GM21390 (cell line): Measurements from ENCODE around the gene GFY.
"Not testable (repeated sequence)": the region's sequence is repeated elsewhere in the genome, so short reads cannot be mapped to it uniquely, and the experiment has no call there.

Experiments
- ATAC-seq: cut with Tn5 transposase; IDR thresholded peaks from one replicate; pipeline ENCODE4 v1.9.1; 2021; ENCODE audit not compliant: unreplicated experiment

Gene GFY

DNA sequence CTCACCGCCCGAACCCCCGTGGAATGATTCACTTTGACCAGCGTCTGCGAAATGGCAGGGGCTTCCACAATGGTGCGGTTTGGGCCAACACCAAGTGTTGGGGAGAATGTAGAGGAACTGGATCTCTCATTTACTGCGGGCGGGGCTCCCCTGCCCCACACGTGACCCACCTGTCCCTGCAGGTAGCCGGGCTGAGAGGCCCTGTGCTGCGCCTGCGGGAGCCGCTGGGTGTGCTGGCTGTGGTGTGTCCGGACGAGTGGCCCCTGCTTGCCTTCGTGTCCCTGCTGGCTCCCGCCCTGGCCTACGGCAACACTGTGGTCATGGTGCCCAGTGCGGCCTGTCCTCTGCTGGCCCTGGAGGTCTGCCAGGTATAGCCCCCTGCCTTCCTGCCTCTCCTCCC, 43.0 kb downstream of the GFY start:
- no peak for ATAC-seq

DNA sequence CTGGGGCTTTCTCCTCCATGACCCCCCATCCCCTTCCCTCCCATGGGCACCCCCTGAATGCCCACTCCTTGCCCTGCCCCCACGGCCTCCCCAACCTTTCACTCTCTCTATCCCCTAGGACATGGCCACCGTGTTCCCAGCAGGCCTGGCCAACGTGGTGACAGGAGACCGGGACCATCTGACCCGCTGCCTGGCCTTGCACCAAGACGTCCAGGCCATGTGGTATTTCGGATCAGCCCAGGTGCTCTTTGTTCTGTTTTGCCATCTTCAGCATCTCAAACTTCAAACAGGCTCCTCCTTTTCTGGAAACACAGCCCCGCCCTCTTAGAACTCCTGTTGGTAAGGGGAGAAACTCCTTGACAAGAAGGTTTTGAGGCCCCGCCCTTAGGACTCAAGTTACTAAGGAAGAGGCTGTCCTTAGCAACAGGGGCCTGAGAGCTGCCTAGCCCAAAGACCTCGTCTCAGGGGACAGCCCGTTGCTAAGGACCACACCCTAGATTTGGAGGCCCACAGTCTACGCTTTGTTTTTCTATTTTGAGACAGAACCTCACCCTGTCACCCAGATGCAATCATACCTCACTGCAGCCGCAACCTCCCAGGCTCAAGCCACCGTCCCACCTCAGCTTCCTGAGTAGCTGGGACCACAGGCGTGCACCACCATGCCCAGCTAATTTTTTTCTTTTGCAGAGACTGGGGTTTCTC, 43.7 kb downstream of the GFY start:
- no peak for ATAC-seq

DNA sequence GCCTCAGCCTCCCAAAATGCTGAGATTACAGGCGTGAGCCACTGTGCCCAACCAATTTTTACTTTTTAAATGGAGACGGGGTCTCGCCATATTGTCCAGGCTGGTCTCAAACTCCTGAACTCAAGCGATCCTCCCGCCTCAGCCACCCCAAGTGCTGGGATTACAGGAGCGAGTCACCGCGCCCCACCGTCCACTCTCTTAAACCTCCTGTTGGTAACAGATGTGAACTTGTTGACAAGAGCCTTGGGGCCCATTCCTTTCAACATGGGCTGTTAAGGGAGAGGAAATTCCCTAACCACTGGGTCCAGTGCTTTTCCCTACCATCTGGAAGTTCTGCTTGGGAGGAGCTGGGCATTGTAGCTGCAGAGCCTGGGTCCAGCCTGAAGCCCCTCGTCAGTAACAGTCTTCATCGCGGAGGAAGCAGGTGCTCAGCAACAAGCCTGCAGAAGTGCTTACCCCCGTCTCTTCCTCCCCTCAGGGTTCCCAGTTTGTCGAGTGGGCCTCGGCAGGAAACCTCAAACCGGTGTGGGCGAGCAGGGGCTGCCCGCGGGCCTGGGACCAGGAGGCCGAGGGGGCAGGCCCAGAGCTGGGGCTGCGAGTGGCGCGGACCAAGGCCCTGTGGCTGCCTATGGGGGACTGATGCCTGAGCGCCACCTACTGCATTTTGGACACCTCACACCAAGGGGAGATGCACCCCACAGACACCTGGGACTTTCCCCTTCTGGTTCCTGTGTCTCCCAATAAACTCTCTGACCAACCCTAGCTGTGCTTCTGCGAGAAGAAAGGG, 44.8 kb downstream of the GFY start:
- peak; percentile 50 for ATAC-seq

DNA sequence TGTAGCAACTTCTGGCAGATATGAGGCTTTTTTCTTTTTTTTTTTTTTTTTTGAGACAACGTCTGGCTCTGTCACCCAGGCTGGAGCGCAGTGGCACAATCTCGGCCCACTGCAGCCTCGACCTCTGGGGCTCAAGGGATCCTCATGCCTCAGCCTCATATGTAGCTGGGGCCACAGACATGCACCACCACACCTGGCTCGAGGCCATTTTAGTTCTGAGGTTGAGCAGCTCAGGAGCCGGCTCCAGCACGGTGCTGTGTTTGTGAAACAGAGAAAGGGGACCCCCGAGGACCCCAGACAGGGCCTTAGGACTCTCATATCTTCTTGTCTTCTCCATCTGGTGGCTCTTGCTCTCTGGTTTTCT, 45.4 kb downstream of the GFY start:
- ATAC-seq, result no peak

DNA sequence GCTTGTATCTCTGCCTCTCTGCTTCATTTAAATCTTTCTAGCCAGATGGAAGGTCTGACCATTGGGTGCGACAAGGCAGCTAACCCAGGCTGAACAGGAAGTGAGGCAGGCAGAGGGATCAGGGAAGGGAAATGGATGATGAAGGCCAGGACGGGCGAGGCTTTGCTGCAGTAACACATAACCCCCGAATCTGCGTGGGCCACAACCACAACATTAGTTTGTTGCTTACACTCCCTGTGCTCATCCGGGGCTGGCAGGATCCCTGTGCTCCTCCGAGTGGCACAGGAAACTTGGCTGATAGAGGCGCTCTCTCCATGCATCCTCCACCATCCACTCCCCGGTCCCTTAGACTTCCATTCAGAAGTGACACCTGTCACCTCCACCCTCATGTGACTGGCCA, 47.7 kb downstream of the GFY start:
- no peak for ATAC-seq

DNA sequence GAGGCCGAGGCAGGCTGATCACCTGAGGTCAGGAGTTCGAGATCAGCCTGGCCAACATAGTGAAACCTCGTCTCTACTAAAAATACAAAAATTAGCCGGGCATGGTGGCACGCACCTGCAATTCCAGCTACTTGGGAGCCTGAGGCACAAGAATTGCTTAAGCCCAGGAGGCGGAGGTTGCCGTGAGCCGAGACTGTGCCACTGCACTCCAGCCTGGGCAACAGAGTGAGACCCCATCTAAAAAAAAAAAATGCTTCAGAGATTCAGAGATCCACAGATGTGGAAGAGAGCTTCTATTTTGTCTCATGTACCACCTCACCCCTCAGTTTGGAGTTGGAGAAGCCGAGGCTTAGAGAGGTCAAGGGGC, 48.3 kb downstream of the GFY start:
- not testable (repeated sequence) for ATAC-seq

DNA sequence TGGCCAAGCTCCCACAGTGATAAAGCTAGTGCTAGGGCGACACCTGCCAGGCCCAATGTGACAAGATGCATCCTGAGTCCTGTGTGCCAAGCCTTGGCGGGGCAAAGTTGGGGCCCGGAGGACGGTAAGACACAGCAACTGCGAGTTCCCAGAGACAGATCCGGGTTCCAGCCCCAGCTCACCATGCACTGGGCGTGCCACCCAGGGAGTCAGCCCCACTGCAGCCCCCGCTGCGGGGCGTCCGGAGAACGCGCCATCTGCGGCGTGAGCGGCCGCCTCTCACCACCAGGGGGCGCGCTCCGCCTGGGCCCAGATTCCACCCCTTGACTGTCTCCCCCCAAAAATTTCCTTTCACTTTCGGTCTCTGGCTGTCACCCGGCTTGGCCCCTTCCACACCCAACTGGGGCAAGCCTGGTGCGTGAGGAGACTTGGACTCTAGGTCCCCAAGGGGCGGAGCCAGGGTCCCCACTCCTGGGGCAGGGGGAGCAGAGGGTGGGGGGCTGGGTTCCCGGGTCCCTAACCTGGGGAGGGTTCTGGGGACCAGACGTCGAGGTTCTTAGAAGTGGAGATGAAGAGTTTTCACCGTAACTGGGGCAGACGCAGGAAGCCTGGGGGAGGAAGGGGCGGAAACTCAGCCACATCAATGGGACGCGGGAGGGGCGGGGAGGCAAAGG, 48.8 kb downstream of the GFY start, which contains the start of gene FLT3LG:
Gene FLT3LG, plus strand, starts transcription at position 348 of the 674 bp plus-strand sequence. CDS start 425 bp downstream, outside the sequence.
- ATAC-seq, result peak; percentile 49

DNA sequence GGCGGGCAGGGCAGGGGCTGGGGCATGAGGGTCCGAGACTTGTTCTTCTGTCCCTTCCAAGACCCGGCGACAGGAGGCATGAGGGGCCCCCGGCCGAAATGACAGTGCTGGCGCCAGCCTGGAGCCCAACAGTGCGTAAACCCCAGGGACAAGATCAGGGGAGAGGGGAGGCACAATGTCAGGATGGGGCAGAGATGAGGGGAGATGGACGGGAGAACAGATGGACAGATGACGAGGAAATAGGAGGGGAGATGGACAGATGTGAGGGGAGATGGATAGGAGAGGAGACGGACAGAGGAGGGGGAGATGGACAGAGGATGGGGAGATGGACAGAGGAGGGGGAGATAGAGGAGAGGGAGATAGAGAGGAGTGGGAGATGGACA, 49.3 kb downstream of the GFY start:
- no peak for ATAC-seq

DNA sequence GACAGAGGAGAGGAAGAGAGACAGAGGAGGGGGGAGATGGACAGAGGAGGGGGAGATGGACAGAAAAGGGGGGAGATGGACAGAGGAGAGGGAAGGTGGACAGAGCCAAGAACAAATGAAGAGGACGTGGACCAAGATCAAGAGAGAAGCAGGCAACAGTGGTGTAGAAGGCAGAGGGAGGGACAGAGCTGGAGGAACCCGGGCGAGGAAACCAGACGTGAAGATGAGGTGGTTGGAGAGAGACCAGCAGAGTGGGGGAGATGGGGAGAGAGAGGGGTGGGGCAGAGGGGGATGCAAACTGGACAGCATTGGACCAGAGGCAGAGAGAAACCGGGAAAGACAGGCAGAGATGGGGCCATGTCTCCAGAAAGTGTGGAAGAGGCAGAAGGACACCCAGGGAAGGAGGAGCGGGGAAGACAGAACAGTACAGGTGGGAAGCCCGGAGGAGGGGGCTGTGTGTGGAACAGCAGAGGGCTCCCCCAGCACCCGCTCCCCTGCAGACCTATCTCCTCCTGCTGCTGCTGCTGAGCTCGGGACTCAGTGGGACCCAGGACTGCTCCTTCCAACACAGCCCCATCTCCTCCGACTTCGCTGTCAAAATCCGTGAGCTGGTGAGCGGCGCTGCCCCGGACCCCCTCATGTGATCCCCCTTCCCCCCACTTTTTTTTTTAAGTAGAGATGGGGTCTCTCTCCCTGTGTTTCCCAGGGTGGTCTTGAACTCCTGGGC, 50.2 kb downstream of the GFY start:
- ATAC-seq, result no peak

DNA sequence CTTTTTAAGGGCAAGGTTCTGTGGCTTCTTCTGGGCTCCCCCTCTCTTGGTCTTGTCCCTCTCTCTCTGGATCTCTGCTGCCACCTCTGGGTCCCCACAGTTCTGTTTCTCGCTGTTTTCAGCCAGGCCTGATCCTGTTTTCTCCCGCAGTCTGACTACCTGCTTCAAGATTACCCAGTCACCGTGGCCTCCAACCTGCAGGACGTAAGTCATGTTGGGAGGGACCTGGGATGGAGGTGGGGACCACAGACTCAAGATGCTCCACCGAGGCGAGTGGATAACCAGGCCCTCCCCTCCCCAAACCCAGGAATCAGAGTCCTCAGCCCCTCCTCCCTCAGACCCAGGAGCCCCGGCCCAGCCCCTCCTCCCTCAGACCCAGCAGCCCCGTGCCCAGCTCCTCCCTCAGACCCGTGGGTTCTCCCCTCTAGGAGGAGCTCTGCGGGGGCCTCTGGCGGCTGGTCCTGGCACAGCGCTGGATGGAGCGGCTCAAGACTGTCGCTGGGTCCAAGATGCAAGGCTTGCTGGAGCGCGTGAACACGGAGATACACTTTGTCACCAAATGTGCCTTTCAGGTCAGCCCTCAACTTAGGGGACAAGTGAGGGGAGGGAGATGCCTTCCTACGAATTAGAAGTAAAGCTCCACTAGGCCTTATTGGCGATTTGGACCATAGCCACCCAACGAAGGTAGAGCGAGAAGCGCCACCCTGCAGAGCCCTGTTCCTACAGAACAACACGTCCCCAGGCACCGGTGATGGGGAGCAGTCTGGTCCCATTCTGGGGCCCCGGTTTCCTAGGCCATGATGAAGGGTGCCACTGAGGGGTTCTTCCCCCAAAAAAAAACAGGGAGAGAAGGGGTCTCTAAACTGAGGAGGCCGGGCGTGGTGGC, 51.0 kb downstream of the GFY start:
- ATAC-seq, result no peak
